Spleen (tissue), 11 donors: ENCODE data around the gene PIK3R3. TPM values are rescaled to one million over a fixed set of nuclear protein-coding genes. Genes with fewer than 3 reads are reported as not detected.

Experiments used
- DNase-seq: peaks from one replicate; pipeline ENCODE4 v3.0.0-alpha.2; 2020
- H3K27ac ChIP-seq, 8 donors: fragments of 200-600 bp; sonication (generic) in 7 of 8; 1 replicate in 4 of 8; 2 replicates in 4 of 8; pipeline versions ENCODE4 v1.5.0 to v1.8.0; 2016 to 2021; ENCODE audit warnings: inconsistent platforms in 4 of 8, mild to moderate bottlenecking in 4 of 8, moderate library complexity in 1 of 8
- H3K27me3 ChIP-seq, 7 donors: fragments of 200-600 bp; sonication (generic) in 6 of 7; replicated peaks in 1 of 7; 1 replicate in 4 of 7; 2 replicates in 3 of 7; pipeline versions ENCODE4 v1.5.0 to v1.8.0; 2016 to 2021; ENCODE audit warnings: inconsistent platforms in 3 of 7, mild to moderate bottlenecking in 1 of 7
- H3K36me3 ChIP-seq, 6 donors: fragments of 200-600 bp; sonication (generic) in 5 of 6; 1 replicate in 4 of 6; 2 replicates in 2 of 6; pipeline versions ENCODE4 v1.5.0 to v1.8.0; 2016 to 2021; ENCODE audit warnings: inconsistent platforms in 2 of 6
- H3K4me1 ChIP-seq, 6 donors: fragments of 200-600 bp; sonication (generic) in 5 of 6; 1 replicate in 3 of 6; 2 replicates in 3 of 6; pipeline versions ENCODE4 v1.5.0 to v1.8.0; 2016 to 2021; ENCODE audit warnings: inconsistent platforms in 3 of 6
- H3K4me3 ChIP-seq, 8 donors: fragments of 200-600 bp; sonication (generic) in 7 of 8; 1 replicate in 4 of 8; 2 replicates in 4 of 8; pipeline versions ENCODE4 v1.5.0 to v1.8.0; 2016 to 2021; ENCODE audit warnings: inconsistent platforms in 4 of 8, mild to moderate bottlenecking in 4 of 8, moderate library complexity in 2 of 8
- H3K9me3 ChIP-seq, 8 donors: fragments of 200-600 bp; sonication (generic) in 7 of 8; 1 replicate in 4 of 8; 2 replicates in 4 of 8; pipeline versions ENCODE4 v1.5.0 to v1.8.0; 2016 to 2021; ENCODE audit warnings: inconsistent platforms in 4 of 8
- CTCF ChIP-seq, 11 experiments: fragments of 200-600 bp in 7 of 11; fragments of 450-650 bp in 4 of 11; sonication (generic) in 4 of 11; IDR thresholded peaks in 8 of 11; conservative IDR thresholded peaks in 3 of 11; 1 replicate in 7 of 11; 2 replicates in 4 of 11; pipeline versions ENCODE4 v1.4.0 to v1.8.0; 2016 to 2021; ENCODE audit warnings: antibody characterized with exemption in 11 of 11, inconsistent platforms in 4 of 11, mild to moderate bottlenecking in 1 of 11
- POLR2A ChIP-seq, 3 donors: fragments of 450-650 bp; IDR thresholded peaks; one replicate each; pipeline ENCODE4 v1.5.1; 2017; ENCODE audit warnings: antibody characterized with exemption in 3 of 3, mild to moderate bottlenecking in 1 of 3
- POLR2AphosphoS5 ChIP-seq, 3 donors: sonication (generic); formaldehyde crosslinking; IDR thresholded peaks; one replicate each; pipeline ENCODE4 v1.5.1; 2017; ENCODE audit warnings: antibody characterized with exemption in 3 of 3
- WGBS, 5 donors: extraction: QIAGEN DNeasy Blood & Tissue Kit in 3 of 5; methylation state at CpG; one replicate each; pipeline versions ENCODE4 v1.1.5 to v1.1.7; 2013 to 2018; 5-methylcytosine and 5-hydroxymethylcytosine counted together
- intact Hi-C: fragments of 100-400 bp; cut with DNase I; formaldehyde crosslinking; loops from one replicate; pipeline ENCODE4 v1.15.0; 2023; ENCODE audit warnings: low total_unique reads
- polyA plus RNA-seq, 3 donors: library from polyadenylated mRNA; stranded (reverse); fragments of 200-250 nt; gene quantifications; one replicate each; pipeline ENCODE4 v1.2.1, GENCODE V29; 2013
- total RNA-seq, 7 donors: library from RNA; depleted of rRNA in 3 of 7; stranded (reverse); fragments of >200 nt in 3 of 7; fragmentation: NEBNext Ultra II Directional in 4 of 7; extraction: Animal tissue kit (Norgen Biotek cat#: 25700) in 4 of 7; gene quantifications; one replicate each; pipeline versions ENCODE4 v1.1.0 to v1.2.1, GENCODE V29; 2016 to 2021
- donor health status: healthy with polysubstance abuse.
- donor health status: DM: no; HTN: no; CAD: no; lungs with moderate emphysema.
- donor health status: DM: no; HTN: no; CAD: no.
- donor health status: Bipolar disorder and iron deficiency.
- donor health status: healthy.
- donor health status: DM: no; HTN: no; CAD: no.
- donor health status: DM: yes; HTN: yes; CAD: no.

The PIK3R3 gene
- total and polyA plus RNA-seq, 10 donors: 3.1 to 45.9 (median 23.9) TPM

- Histone ChIP-seq H3K4me3 (no peak overlapping the region), H3K36me3 (peaks cover 0 to 92% (median 31%) of the 10 kb centered on the region in 6 donors), H3K27me3 (no peaks in the 10 kb centered on the region), H3K4me1 (peaks cover 0 to 4% (median under 1%) of the 10 kb centered on the region in 6 donors), H3K27ac (no peak overlapping the region), H3K9me3 (no peaks in the 10 kb centered on the region)
- no peak for TF ChIP-seq POLR2AphosphoS5 (IDR thresholded peaks at IDR 0.05)
- no peak for TF ChIP-seq POLR2A (IDR thresholded peaks at IDR 0.05)
- no peak for TF ChIP-seq CTCF (IDR thresholded peaks at IDR 0.05 in 8 of 11, conservative IDR thresholded peaks at IDR 0.05 in 3 of 11)
- DNase-seq: no peak
- intact Hi-C loops: no loop called here
These were observed 123.8 kb downstream of the PIK3R3 start for GRCh38 chr1:46008585-46008984.

GRCh38 chr1:46005594-46005993 is 126.8 kb downstream of the PIK3R3 start:
- no peak for TF ChIP-seq CTCF (IDR thresholded peaks at IDR 0.05 in 8 of 11, conservative IDR thresholded peaks at IDR 0.05 in 3 of 11)
- TF ChIP-seq POLR2AphosphoS5 (IDR thresholded peaks at IDR 0.05): no peak
- TF ChIP-seq POLR2A (IDR thresholded peaks at IDR 0.05): no peak
- Histone ChIP-seq H3K9me3 (no peaks in the 10 kb centered on the region), H3K27ac (no peak overlapping the region), H3K4me3 (no peak overlapping the region), H3K27me3 (no peaks in the 10 kb centered on the region), H3K4me1 (peaks cover 0 to 19% (median 3%) of the 10 kb centered on the region in 6 donors), H3K36me3 (peaks cover 0 to 65% (median 27%) of the 10 kb centered on the region in 6 donors)
- intact Hi-C loops: no loop called here
- WGBS, 5 donors: 93 to 100% (median 96%) methylated on average over 1 of the region's 1 CpG
- DNase-seq: no peak

- Histone ChIP-seq H3K9me3 (no peaks in the 10 kb centered on the region), H3K4me1 (peaks cover 0 to 19% (median 3%) of the 10 kb centered on the region in 6 donors), H3K27me3 (no peaks in the 10 kb centered on the region), H3K4me3 (no peak overlapping the region), H3K36me3 (peaks cover 0 to 65% (median 22%) of the 10 kb centered on the region in 6 donors), H3K27ac (no peak overlapping the region)
- intact Hi-C loops: no loop called here
- TF ChIP-seq POLR2AphosphoS5 (IDR thresholded peaks at IDR 0.05) (no peak), CTCF (IDR thresholded peaks at IDR 0.05 in 8 of 11, conservative IDR thresholded peaks at IDR 0.05 in 3 of 11) (no peak), POLR2A (IDR thresholded peaks at IDR 0.05) (no peak)
- 83 to 98% (median 97%) methylated on average over 1 of the region's 1 CpG for whole genome bisulfite sequencing, 5 donors
- DNase-seq: no peak
These were observed 127.9 kb downstream of the PIK3R3 start for GRCh38 chr1:46004492-46004891.

- H3K27ac ChIP-seq: peak overlapping the region in 1 of 8 donors; percentile 1
- peaks cover 0 to 63% (median 11%) of the 10 kb centered on the region in 6 donors for H3K36me3 ChIP-seq
- no peaks in the 10 kb centered on the region for H3K27me3 ChIP-seq
- WGBS, 5 donors: 52 to 79% (median 74%) methylated on average over 5 of the region's 5 CpGs
- DNase-seq: no peak
- H3K9me3 ChIP-seq: no peaks in the 10 kb centered on the region
- peaks cover 0 to 19% (median 3%) of the 10 kb centered on the region in 6 donors for H3K4me1 ChIP-seq
- no peak for TF ChIP-seq POLR2A (IDR thresholded peaks at IDR 0.05)
- TF ChIP-seq POLR2AphosphoS5 (IDR thresholded peaks at IDR 0.05): peak in 1 of 3 donors; percentile 20
- no peak for TF ChIP-seq CTCF (IDR thresholded peaks at IDR 0.05 in 8 of 11, conservative IDR thresholded peaks at IDR 0.05 in 3 of 11)
- H3K4me3 ChIP-seq: no peak overlapping the region
- intact Hi-C loops: no loop called here
These were observed 129.1 kb downstream of the PIK3R3 start for GRCh38 chr1:46003315-46003714.
